OCI-M2 (cell line): ENCODE data around the gene GAS2L1.

Source experiments
- DNase-seq: peaks from one replicate; lab custom pipeline; 2025; ENCODE audit not compliant: unreplicated experiment; lab: John Stamatoyannopoulos, UW

Gene GAS2L1

GRCh38 chr22:29275167-29275566, 31.3 kb upstream of the GAS2L1 start:
- DNase-seq: no peak

- DNase-seq: no peak
Measured at GRCh38 chr22:29275819-29276565, 30.5 kb upstream of the GAS2L1 start.

GRCh38 chr22:29277927-29278326, 28.5 kb upstream of the GAS2L1 start:
- DNase-seq: no peak

GRCh38 chr22:29284196-29284595, 22.3 kb upstream of the GAS2L1 start:
- DNase-seq: no peak

GRCh38 chr22:29288837-29289236, 17.6 kb upstream of the GAS2L1 start:
- DNase-seq: no peak

- no peak for DNase-seq
Measured at GRCh38 chr22:29290061-29290460, 16.4 kb upstream of the GAS2L1 start.

- no peak for DNase-seq
Measured at GRCh38 chr22:29291215-29291614, 15.2 kb upstream of the GAS2L1 start.

GRCh38 chr22:29292379-29292778, 14.1 kb upstream of the GAS2L1 start:
- no peak for DNase-seq

GRCh38 chr22:29298641-29299040, 7.8 kb upstream of the GAS2L1 start:
- DNase-seq: no peak

GRCh38 chr22:29299136-29299900, 7.1 kb upstream of the GAS2L1 start:
- no peak for DNase-seq

- DNase-seq: no peak
Measured at GRCh38 chr22:29300467-29300806, 6.0 kb upstream of the GAS2L1 start.

- DNase-seq: no peak
Measured at GRCh38 chr22:29300807-29301601, 5.4 kb upstream of the GAS2L1 start.

- DNase-seq: no peak
Measured at GRCh38 chr22:29301716-29302401, 4.6 kb upstream of the GAS2L1 start.

GRCh38 chr22:29302402-29302680, 4.1 kb upstream of the GAS2L1 start:
- no peak for DNase-seq

GRCh38 chr22:29302681-29303465, 3.6 kb upstream of the GAS2L1 start:
- no peak for DNase-seq

- DNase-seq: no peak
Measured at GRCh38 chr22:29305836-29306174, 645 bp upstream of the GAS2L1 start.

- no peak for DNase-seq
Measured at GRCh38 chr22:29306835-29307595, 565 bp downstream of the GAS2L1 start.

- DNase-seq: no peak
Measured at GRCh38 chr22:29307596-29308147, 1.2 kb downstream of the GAS2L1 start.

- DNase-seq: no peak
Measured at GRCh38 chr22:29308148-29308790, 1.8 kb downstream of the GAS2L1 start.
